Activated CD8-positive, alpha-beta T cell treated with anti-CD3 and anti-CD28 coated beads for 36 hours (primary cell): ENCODE results near the gene ATP8B4. TPM values are rescaled to one million over a fixed set of nuclear protein-coding genes. Genes with fewer than 3 reads are reported as not detected.

Experiments
- ATAC-seq: fragments of 200-7000 bp; cut with Tn5 transposase; one replicate; pipeline ENCODE4 v1.10.0; 2021; ENCODE audit warnings: mild to moderate bottlenecking, moderate library complexity
- CTCF ChIA-PET: fragments of 350-600 bp; sonication (Branson Sonifier 250); formaldehyde crosslinking; loops from one replicate; lab custom pipeline; 2021; ENCODE audit warnings: antibody characterized with exemption; lab: Charles Lee
- POLR2A ChIA-PET: fragments of 350-600 bp; sonication (Branson Sonifier 250); formaldehyde crosslinking; loops from one replicate; lab custom pipeline; 2021; ENCODE audit warnings: antibody characterized with exemption; lab: Charles Lee
- DNase-seq: peaks from one replicate; pipeline ENCODE4 v3.0.0-alpha.2; 2020
- H3K27ac Mint-ChIP-seq: one replicate; pipeline ENCODE4 v1.8.0; 2021; ENCODE audit warnings: mild to moderate bottlenecking, mixed read lengths
- H3K27me3 Mint-ChIP-seq: one replicate; pipeline ENCODE4 v1.8.0; 2021; ENCODE audit warnings: mixed read lengths
- H3K36me3 Mint-ChIP-seq: one replicate; pipeline ENCODE4 v1.8.0; 2021; ENCODE audit warnings: low read depth, mixed read lengths
- H3K4me1 Mint-ChIP-seq: one replicate; pipeline ENCODE4 v1.8.0; 2021; ENCODE audit warnings: low read depth, mixed read lengths
- H3K4me3 Mint-ChIP-seq: one replicate; pipeline ENCODE4 v1.8.0; 2021; ENCODE audit warnings: mild to moderate bottlenecking, moderate library complexity, mixed read lengths
- H3K9me3 Mint-ChIP-seq: one replicate; pipeline ENCODE4 v1.8.0; 2021; ENCODE audit warnings: mixed read lengths
- intact Hi-C: fragments of 100-400 bp; cut with micrococcal nuclease; formaldehyde crosslinking; loops from one replicate; pipeline ENCODE4 v1.10.0; 2022
- total RNA-seq, 2 experiments: library from RNA; stranded (reverse); gene quantifications; one replicate each; pipeline ENCODE4 v1.2.3, GENCODE V29; 2021
- TF ChIP-seq, protein P1 (sequence below): fragments of 200-600 bp; IDR thresholded peaks from one replicate; pipeline ENCODE4 v1.8.0; 2022; ENCODE audit warnings: antibody characterized with exemption, mild to moderate bottlenecking

ATP8B4 gene
- total RNA-seq, 2 experiments from 2014 or later, result 4.6 to 5.8 TPM

- no peaks in the 10 kb centered on the region for H3K9me3 Mint-ChIP-seq
- no peak overlapping the region for H3K27ac Mint-ChIP-seq
- H3K27me3 Mint-ChIP-seq, result no peaks in the 10 kb centered on the region
- CTCF ChIA-PET, result no interaction called here
- no peaks in the 10 kb centered on the region for H3K36me3 Mint-ChIP-seq
- POLR2A ChIA-PET, result no interaction called here
- no peak overlapping the region for H3K4me3 Mint-ChIP-seq
- TF ChIP-seq, protein P1, sequence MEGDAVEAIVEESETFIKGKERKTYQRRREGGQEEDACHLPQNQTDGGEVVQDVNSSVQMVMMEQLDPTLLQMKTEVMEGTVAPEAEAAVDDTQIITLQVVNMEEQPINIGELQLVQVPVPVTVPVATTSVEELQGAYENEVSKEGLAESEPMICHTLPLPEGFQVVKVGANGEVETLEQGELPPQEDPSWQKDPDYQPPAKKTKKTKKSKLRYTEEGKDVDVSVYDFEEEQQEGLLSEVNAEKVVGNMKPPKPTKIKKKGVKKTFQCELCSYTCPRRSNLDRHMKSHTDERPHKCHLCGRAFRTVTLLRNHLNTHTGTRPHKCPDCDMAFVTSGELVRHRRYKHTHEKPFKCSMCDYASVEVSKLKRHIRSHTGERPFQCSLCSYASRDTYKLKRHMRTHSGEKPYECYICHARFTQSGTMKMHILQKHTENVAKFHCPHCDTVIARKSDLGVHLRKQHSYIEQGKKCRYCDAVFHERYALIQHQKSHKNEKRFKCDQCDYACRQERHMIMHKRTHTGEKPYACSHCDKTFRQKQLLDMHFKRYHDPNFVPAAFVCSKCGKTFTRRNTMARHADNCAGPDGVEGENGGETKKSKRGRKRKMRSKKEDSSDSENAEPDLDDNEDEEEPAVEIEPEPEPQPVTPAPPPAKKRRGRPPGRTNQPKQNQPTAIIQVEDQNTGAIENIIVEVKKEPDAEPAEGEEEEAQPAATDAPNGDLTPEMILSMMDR, result no peak
- DNase-seq (no peak), ATAC-seq (no peak)
- intact Hi-C loops, result no loop called here
- H3K4me1 Mint-ChIP-seq, result no peaks in the 10 kb centered on the region
Measured at GRCh38 chr15:49926740-49927139, 192.3 kb downstream of the ATP8B4 start.

DNA sequence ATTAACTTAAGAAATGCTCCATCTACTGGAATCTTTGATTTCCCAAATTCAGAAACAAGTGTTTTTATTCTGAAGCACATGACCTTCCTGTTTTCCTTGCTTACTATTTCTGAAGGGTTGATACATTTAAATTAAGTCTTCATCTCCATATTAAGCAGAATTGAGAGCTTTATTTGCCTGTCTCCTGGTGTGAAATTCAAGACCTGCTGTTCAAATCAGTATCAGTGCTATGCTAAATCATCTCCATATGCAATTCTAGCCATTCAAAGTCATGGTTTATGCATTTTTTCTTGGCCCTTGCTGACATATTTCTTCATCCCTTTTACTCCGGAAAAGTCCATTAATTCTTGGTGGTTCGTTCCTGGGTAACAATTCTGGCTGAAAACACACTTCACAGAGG lies 195.4 kb downstream of the ATP8B4 start:
- ATAC-seq (no peak), DNase-seq (no peak)
- ChIA-PET CTCF (no interaction called here), POLR2A (no interaction called here)
- intact Hi-C loops, result no loop called here
- H3K9me3 Mint-ChIP-seq, result peaks cover 1% of the 10 kb centered on the region
- H3K4me3 Mint-ChIP-seq, result no peak overlapping the region
- no peaks in the 10 kb centered on the region for H3K27me3 Mint-ChIP-seq
- TF ChIP-seq, protein P1, result no peak
- H3K36me3 Mint-ChIP-seq, result no peaks in the 10 kb centered on the region
- H3K27ac Mint-ChIP-seq, result no peak overlapping the region
- H3K4me1 Mint-ChIP-seq, result no peaks in the 10 kb centered on the region

DNA sequence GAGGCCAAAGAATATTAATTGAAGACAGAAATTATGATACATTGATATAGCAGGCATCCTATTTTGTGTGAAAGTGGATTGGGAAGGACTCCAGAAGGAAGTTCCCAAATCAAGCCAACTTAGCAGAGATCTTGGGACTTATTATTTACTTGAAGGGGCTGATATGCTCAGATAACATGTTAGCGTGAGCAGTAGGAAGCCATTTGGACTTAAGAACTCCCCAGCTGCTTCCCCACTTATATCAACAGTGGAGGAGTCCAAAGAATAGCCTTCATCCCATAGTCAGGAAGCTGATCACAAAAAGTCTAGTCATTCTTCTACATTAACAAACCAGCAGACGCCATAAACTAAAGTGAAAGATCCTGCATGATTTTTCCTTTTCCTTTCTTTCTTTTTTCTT lies 200.0 kb downstream of the ATP8B4 start:
- no peaks in the 10 kb centered on the region for H3K27me3 Mint-ChIP-seq
- H3K4me1 Mint-ChIP-seq, result no peaks in the 10 kb centered on the region
- TF ChIP-seq, protein P1, result no peak
- no peak overlapping the region for H3K4me3 Mint-ChIP-seq
- peaks cover 1% of the 10 kb centered on the region for H3K9me3 Mint-ChIP-seq
- no peak overlapping the region for H3K27ac Mint-ChIP-seq
- CTCF ChIA-PET, result no interaction called here
- POLR2A ChIA-PET, result no interaction called here
- no peak for DNase-seq
- intact Hi-C loops, result no loop called here
- H3K36me3 Mint-ChIP-seq, result no peaks in the 10 kb centered on the region
- ATAC-seq, result no peak

DNA sequence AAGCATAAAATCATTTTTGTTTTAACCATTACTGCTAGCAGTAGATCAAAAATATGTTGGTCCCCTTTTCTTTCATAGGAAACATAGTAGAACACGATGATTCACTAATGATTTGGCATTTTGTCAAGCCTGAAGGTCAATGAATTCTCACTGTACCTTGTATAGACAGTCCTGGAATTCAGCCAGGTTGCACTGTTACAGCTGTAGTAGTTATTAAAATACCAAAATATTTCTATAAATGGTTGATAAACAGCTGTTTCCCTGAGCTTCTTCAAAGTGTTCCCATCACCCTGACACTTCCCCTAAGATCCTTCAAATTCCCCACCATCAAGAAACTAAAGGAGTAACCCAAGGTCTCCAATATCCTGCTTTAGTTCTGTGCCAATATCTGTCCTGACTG lies 200.9 kb downstream of the ATP8B4 start:
- CTCF ChIA-PET, result no interaction called here
- peaks cover under 1% of the 10 kb centered on the region for H3K27me3 Mint-ChIP-seq
- DNase-seq (no peak), ATAC-seq (no peak)
- H3K4me3 Mint-ChIP-seq, result no peak overlapping the region
- H3K36me3 Mint-ChIP-seq, result no peaks in the 10 kb centered on the region
- TF ChIP-seq, protein P1, result no peak
- H3K9me3 Mint-ChIP-seq, result peaks cover 1% of the 10 kb centered on the region
- POLR2A ChIA-PET, result no interaction called here
- H3K4me1 Mint-ChIP-seq, result no peaks in the 10 kb centered on the region
- intact Hi-C loops, result no loop called here
- H3K27ac Mint-ChIP-seq, result no peak overlapping the region

GRCh38 chr15:49916998-49917397 lies 202.0 kb downstream of the ATP8B4 start:
- TF ChIP-seq, protein P1, result no peak
- DNase-seq, result no peak
- POLR2A ChIA-PET, result no interaction called here
- Mint-ChIP-seq H3K27ac (no peak overlapping the region), H3K4me3 (no peak overlapping the region), H3K4me1 (no peaks in the 10 kb centered on the region), H3K36me3 (no peaks in the 10 kb centered on the region), H3K27me3 (peaks cover 1% of the 10 kb centered on the region), H3K9me3 (peaks cover 1% of the 10 kb centered on the region)
- intact Hi-C loops, result no loop called here
- no peak for ATAC-seq
- CTCF ChIA-PET, result interaction anchor here (0.7 kb wide), 1 partner anchor 12 kb away, joined by 3 read pairs; no protein-coding TSS in a partner anchor
